Mucosa of rectum (tissue), 2 donors: ENCODE data around the gene TAS2R30.

Experiments used
- H3K27ac ChIP-seq, 2 donors: one replicate each; pipeline ENCODE4 v1.7.0; 2013; ENCODE audit warnings: inconsistent platforms in 2 of 2, low read depth in 2 of 2, low read length in 2 of 2
- H3K27me3 ChIP-seq, 2 donors: one replicate each; pipeline ENCODE4 v1.7.0; 2013; ENCODE audit warnings: low read length in 2 of 2; ENCODE audit not compliant: control insufficient read depth in 2 of 2, insufficient read depth in 2 of 2
- H3K36me3 ChIP-seq, 2 donors: one replicate each; pipeline ENCODE4 v1.7.0; 2013; ENCODE audit warnings: low read length in 2 of 2; ENCODE audit not compliant: control insufficient read depth in 2 of 2, insufficient read depth in 2 of 2
- H3K4me1 ChIP-seq, 2 donors: one replicate each; pipeline ENCODE4 v1.7.0; 2013; ENCODE audit warnings: low read length in 2 of 2, mild to moderate bottlenecking in 1 of 2; ENCODE audit not compliant: control insufficient read depth in 2 of 2, insufficient read depth in 2 of 2
- H3K4me3 ChIP-seq, 2 donors: one replicate each; pipeline ENCODE4 v1.7.0; 2013; ENCODE audit warnings: low read length in 2 of 2
- H3K9ac ChIP-seq, 2 donors: one replicate each; pipeline ENCODE4 v1.7.0; 2013; ENCODE audit warnings: low read length in 2 of 2, low read depth in 1 of 2, mild to moderate bottlenecking in 1 of 2
- H3K9me3 ChIP-seq, 2 donors: one replicate each; pipeline ENCODE4 v1.7.0; 2013; ENCODE audit warnings: low read length in 2 of 2; ENCODE audit not compliant: control insufficient read depth in 2 of 2
- donor health status: healthy.
- donor health status: Normal muscosa, but diverticular disease.

TAS2R30 gene

GRCh38 chr12:11089246-11089645 is 45.2 kb downstream of the TAS2R30 start:
- H3K4me3 ChIP-seq: no peak overlapping the region
- no peak overlapping the region for H3K9ac ChIP-seq
- no peak overlapping the region for H3K27ac ChIP-seq
- no peaks in the 10 kb centered on the region for H3K27me3 ChIP-seq
- H3K4me1 ChIP-seq: no peaks in the 10 kb centered on the region
- H3K36me3 ChIP-seq: no peaks in the 10 kb centered on the region
- no peaks in the 10 kb centered on the region for H3K9me3 ChIP-seq

DNA sequence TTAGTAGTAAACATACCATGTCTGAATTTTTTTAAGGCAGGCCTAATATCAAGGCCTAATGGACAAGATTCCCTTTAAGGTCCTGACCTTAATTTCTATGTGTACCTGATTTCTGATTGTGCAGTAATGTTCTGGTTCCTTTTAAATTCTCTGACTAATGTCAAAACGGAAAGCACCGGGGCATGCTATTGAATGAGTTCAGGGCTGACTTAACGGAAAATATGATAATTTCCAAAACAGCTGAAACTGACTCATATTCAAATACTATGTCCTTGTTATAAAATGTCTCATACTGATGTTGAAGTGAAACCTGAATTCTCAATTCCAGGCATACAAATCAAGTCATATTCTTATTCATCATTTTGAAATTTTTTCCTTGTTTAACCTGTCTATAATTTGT is 49.0 kb downstream of the TAS2R30 start:
- Histone ChIP-seq H3K4me1 (no peaks in the 10 kb centered on the region), H3K4me3 (no peak overlapping the region), H3K27me3 (no peaks in the 10 kb centered on the region), H3K9me3 (no peaks in the 10 kb centered on the region), H3K36me3 (no peaks in the 10 kb centered on the region), H3K9ac (no peak overlapping the region), H3K27ac (no peak overlapping the region)
